GM18505 (cell line): ENCODE data around the gene ARNT2.

ENCODE experiments used
- ATAC-seq: cut with Tn5 transposase; IDR thresholded peaks from one replicate; pipeline ENCODE4 v1.9.1; 2021; ENCODE audit not compliant: unreplicated experiment
- POLR2A ChIP-seq: IDR thresholded peaks from 4 replicates; pipeline ENCODE4 v1.6.1; 2011; ENCODE audit warnings: borderline replicate concordance; ENCODE audit not compliant: insufficient read depth, insufficient read length; ENCODE audit errors: extremely low read depth

ARNT2 gene

GRCh38 chr15:80458580-80458979, 54.4 kb downstream of the ARNT2 start:
- TF ChIP-seq POLR2A, result no peak
- ATAC-seq, result no peak

DNA sequence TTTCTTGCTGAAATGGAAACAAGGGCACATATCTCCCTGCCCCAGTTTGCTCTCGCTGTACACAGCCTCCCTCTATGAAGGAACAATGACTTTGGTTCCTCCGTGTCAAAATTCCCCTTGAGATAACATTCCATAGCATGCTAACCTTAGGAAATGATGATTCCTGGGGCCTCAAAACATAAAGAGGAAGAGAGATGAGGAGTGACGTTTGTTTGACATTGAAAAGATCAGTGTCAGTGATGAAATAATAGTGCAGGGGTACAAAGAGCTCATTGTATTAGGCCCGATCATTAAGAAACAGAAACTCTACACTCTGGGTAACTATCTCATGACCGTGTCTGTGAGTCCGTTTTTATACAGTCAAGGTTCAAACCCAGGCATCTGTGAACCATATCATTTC, 55.2 kb downstream of the ARNT2 start:
- no peak for TF ChIP-seq POLR2A
- ATAC-seq, result no peak

DNA sequence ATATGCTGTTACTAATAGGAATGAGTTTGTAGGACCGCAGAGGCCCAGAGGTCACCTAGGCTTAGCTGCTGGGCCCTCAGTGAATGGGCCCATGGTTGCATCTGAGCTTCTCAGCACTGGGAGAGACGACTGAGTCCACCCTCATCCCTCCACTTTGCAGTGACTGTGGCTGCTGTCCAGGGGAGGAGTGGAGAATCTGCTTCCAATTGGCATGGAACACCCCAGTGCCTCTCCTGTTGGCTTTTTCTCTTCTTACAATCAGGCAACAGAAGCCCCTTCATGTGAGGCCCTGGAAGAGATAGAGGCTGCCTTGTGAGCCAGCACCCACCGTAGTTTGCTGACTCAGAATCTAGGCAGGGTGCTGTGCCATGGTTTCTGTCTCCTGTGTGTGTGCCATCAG, 55.6 kb downstream of the ARNT2 start:
- TF ChIP-seq POLR2A, result no peak
- ATAC-seq, result no peak

GRCh38 chr15:80461356-80462095, 57.3 kb downstream of the ARNT2 start:
- ATAC-seq, result no peak
- no peak for TF ChIP-seq POLR2A

DNA sequence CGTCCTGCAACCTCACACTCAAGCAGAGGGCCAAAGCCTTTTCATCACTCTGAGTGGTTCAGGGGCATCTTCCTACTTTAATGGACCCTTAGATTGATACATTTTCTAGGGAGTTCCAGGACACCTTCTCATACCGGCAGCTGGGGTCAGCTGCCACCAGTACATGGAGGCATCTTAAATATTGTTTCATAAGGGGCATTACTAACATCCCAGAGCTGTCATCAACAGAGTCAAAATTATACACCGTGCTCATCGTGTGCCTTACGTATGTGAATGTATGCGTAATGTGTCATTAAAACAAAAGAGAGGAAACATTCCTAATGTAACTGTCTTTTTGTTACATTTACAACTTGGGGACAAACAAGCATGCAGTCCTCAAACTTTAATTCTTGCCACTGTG, 57.9 kb downstream of the ARNT2 start:
- no peak for ATAC-seq
- TF ChIP-seq POLR2A, result no peak

- ATAC-seq, result no peak
- no peak for TF ChIP-seq POLR2A
Measured at GRCh38 chr15:80462836-80463512, 58.8 kb downstream of the ARNT2 start.

- no peak for ATAC-seq
- TF ChIP-seq POLR2A, result no peak
Measured at GRCh38 chr15:80464951-80465625, 60.9 kb downstream of the ARNT2 start.

- ATAC-seq, result no peak
- no peak for TF ChIP-seq POLR2A
Measured at GRCh38 chr15:80465626-80466005, 61.4 kb downstream of the ARNT2 start.

GRCh38 chr15:80466543-80466942, 62.4 kb downstream of the ARNT2 start:
- ATAC-seq, result no peak

DNA sequence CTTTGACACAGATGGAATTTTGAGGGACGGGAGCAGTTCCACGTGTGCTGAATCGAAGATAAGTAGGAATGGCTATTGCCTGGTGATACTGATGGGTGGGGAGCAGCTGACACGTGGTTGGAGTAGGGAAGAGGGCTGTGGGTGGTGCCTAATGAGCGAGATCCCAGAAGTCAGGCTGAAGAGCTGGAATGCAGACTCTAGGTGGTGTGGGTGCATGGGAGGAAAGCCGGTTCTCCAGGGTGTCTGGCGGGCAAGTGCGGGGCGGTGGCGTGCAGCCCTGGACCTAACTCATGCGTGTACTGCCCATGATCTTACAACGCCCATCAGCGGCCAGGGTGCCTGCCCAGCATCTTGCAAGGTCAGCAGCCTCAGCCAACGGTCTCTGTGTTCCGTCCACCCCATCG, 63.1 kb downstream of the ARNT2 start:
- TF ChIP-seq POLR2A, result no peak
- no peak for ATAC-seq

More at GRCh38 chr15:80466543-80466942, 62.4 kb downstream of the ARNT2 start:
- no peak for TF ChIP-seq POLR2A

GRCh38 chr15:80468796-80469195, 64.6 kb downstream of the ARNT2 start:
- no peak for TF ChIP-seq POLR2A
- ATAC-seq, result no peak

DNA sequence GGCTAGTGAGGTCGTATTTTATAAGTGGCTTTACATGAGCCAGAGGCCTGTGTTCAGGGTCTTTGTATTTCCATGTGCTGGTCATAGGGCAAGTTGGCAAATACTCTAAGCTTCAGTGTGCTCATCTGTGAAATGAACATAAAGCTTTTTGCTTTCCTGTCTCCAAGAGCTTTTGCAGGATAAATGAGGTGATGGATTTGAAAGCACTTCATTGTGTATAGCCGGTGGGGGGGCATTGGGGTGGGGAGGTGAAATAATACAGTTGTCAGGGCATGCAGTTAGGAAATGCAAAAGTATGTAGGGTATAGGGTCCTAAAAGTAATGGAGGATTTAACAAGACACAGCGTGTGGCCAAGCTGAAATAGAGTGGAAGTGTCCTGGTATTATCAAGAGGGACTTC, 67.7 kb downstream of the ARNT2 start:
- no peak for TF ChIP-seq POLR2A

GRCh38 chr15:80473286-80474223, 69.4 kb downstream of the ARNT2 start:
- no peak for TF ChIP-seq POLR2A
- no peak for ATAC-seq

More for the DNA sequence above, 67.7 kb downstream of the ARNT2 start:
- no peak for ATAC-seq
